SK-N-SH treated with all-trans-retinoic acid at 6 μM for 48 hours (cell line): ENCODE results near the gene CDK5RAP2.

Source experiments
- ARNTL ChIP-seq: fragments of 450-650 bp; formaldehyde crosslinking; IDR thresholded peaks from 2 replicates; pipeline ENCODE4 v1.5.0; 2020; ENCODE audit warnings: low read depth, mild to moderate bottlenecking, moderate library complexity, borderline replicate concordance
- CREB5 ChIP-seq: fragments of 250-450 bp; sonication (Bioruptor Pico); IDR thresholded peaks from 2 replicates; pipeline ENCODE4 v1.5.1; 2020; ENCODE audit warnings: low read depth, mild to moderate bottlenecking, moderate library complexity
- CSDC2 ChIP-seq: fragments of 250-450 bp; sonication (Bioruptor Pico); IDR thresholded peaks from 2 replicates; pipeline ENCODE4 v1.5.0; 2020; ENCODE audit warnings: mild to moderate bottlenecking, moderate library complexity
- GLIS3 ChIP-seq: fragments of 250-450 bp; sonication (Bioruptor Pico); IDR thresholded peaks from 2 replicates; pipeline ENCODE4 v1.5.0; 2020; ENCODE audit warnings: mild to moderate bottlenecking, moderate library complexity
- OSR1 ChIP-seq: fragments of 250-450 bp; sonication (Bioruptor Pico); IDR thresholded peaks from 2 replicates; pipeline ENCODE4 v1.8.0; 2022; ENCODE audit warnings: moderate library complexity, mild to moderate bottlenecking, inconsistent platforms
- POU6F1 ChIP-seq: fragments of 250-450 bp; sonication (Bioruptor Pico); IDR thresholded peaks from 2 replicates; pipeline ENCODE4 v1.8.0; 2021; ENCODE audit warnings: low read depth, mild to moderate bottlenecking, moderate library complexity, borderline replicate concordance
- TOX ChIP-seq: fragments of 250-450 bp; sonication (Bioruptor Pico); IDR thresholded peaks from 2 replicates; pipeline ENCODE4 v1.8.0; 2021; ENCODE audit warnings: mild to moderate bottlenecking, moderate library complexity, borderline replicate concordance
- ZFP3 ChIP-seq: fragments of 250-450 bp; sonication (Bioruptor Pico); IDR thresholded peaks from 2 replicates; pipeline ENCODE4 v1.5.0; 2020; ENCODE audit warnings: mild to moderate bottlenecking, moderate library complexity
- ZFP30 ChIP-seq: fragments of 450-650 bp; formaldehyde crosslinking; IDR thresholded peaks from 2 replicates; pipeline ENCODE4 v1.5.0; 2022; ENCODE audit warnings: mild to moderate bottlenecking, moderate library complexity
- ZNF8 ChIP-seq: fragments of 450-650 bp; formaldehyde crosslinking; IDR thresholded peaks from 2 replicates; pipeline ENCODE4 v1.5.0; 2020; ENCODE audit warnings: mild to moderate bottlenecking, moderate library complexity

GRCh38 chr9:120557205-120557604 lies 22.8 kb downstream of the CDK5RAP2 start:
- TF ChIP-seq ZFP3 (CRISPR knock-in tag) (no peak), ZNF8 (no peak), GLIS3 (CRISPR knock-in tag) (no peak), CREB5 (CRISPR knock-in tag) (no peak), TOX (CRISPR knock-in tag) (no peak), POU6F1 (CRISPR knock-in tag) (no peak), CSDC2 (no peak), OSR1 (CRISPR knock-in tag) (no peak), ZFP30 (no peak), ARNTL (no peak)
